Chondrocyte (in vitro differentiated cells): ENCODE measurements around the gene JADE1. TPM values are rescaled to one million over a fixed set of nuclear protein-coding genes. Genes with fewer than 3 reads are reported as not detected.

Source experiments
- DNase-seq: peaks from one replicate; pipeline ENCODE4 v3.0.0; 2021; ENCODE audit warnings: mixed read lengths, low spot score
- H3K27ac Mint-ChIP-seq: one replicate; pipeline ENCODE4 v1.8.0; 2021; ENCODE audit warnings: mild to moderate bottlenecking, moderate library complexity, mixed read lengths; ENCODE audit not compliant: unreplicated experiment
- H3K27me3 Mint-ChIP-seq: 2 replicates; pipeline ENCODE4 v1.8.0; 2021; ENCODE audit warnings: low read depth, mixed read lengths
- H3K36me3 Mint-ChIP-seq: 2 replicates; pipeline ENCODE4 v1.8.0; 2021; ENCODE audit warnings: low read depth, mixed read lengths
- H3K4me1 Mint-ChIP-seq: 2 replicates; pipeline ENCODE4 v1.8.0; 2021; ENCODE audit warnings: low read depth, mild to moderate bottlenecking, mixed read lengths
- H3K4me3 Mint-ChIP-seq: one replicate; pipeline ENCODE4 v1.8.0; 2021; ENCODE audit warnings: mild to moderate bottlenecking, moderate library complexity, mixed read lengths; ENCODE audit not compliant: unreplicated experiment
- H3K9me3 Mint-ChIP-seq: 2 replicates; pipeline ENCODE4 v1.8.0; 2021; ENCODE audit warnings: low read depth, mixed read lengths
- CTCF ChIP-seq: fragments of 200-600 bp; sonication (generic); IDR thresholded peaks from 2 replicates; pipeline ENCODE4 v1.5.0; 2021; ENCODE audit warnings: antibody characterized with exemption, mild to moderate bottlenecking, moderate library complexity
- total RNA-seq: library from RNA; stranded (reverse); gene quantifications from 3 replicates; pipeline ENCODE4 v1.2.1, GENCODE V29; 2021

JADE1 gene
- total RNA-seq, 1 donor from 2014 or later: 34.0 TPM

DNA sequence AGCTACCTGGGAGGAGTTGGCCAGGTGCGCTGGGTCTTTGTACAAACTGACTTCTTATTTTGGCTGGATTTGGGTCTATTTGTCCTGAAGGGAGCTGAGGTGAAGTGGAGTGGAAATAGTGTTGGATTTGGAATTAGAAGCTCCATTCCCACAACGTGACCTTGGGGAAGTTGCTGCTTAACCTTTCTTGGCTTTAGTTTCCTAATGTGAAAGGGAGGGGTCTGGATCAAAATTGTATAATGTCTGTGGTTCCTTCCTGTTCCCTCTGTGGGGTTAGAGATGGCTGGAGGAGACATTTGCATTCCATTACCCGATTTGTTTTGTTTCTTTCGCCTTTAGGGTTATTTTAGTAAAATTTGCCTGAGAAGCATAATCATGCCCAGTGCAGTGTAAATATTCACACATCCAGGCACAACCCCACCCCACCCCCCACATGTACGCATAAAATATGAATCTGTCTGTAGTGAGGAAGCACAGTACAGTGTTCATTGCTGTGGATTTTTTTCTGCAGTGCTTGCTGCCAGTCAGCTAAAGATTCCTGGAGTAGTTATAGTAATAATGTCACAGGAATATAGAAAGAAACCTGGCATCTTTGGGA, 21.5 kb downstream of the JADE1 start:
- Mint-ChIP-seq H3K36me3 (peaks cover 5% of the 10 kb centered on the region), H3K9me3 (peaks cover 2% of the 10 kb centered on the region), H3K27me3 (no peaks in the 10 kb centered on the region), H3K4me1 (peaks cover 58% of the 10 kb centered on the region), H3K4me3 (peak overlapping the region; percentile 44), H3K27ac (peak overlapping the region; percentile 86)
- no peak for TF ChIP-seq CTCF
- DNase-seq: no peak

GRCh38 chr4:128831531-128832242, 22.2 kb downstream of the JADE1 start:
- no peak for DNase-seq
- Mint-ChIP-seq H3K27me3 (no peaks in the 10 kb centered on the region), H3K9me3 (peaks cover 2% of the 10 kb centered on the region), H3K4me3 (peak overlapping the region; percentile 44), H3K4me1 (peaks cover 53% of the 10 kb centered on the region), H3K36me3 (peaks cover 5% of the 10 kb centered on the region), H3K27ac (peak overlapping the region; percentile 86)
- no peak for TF ChIP-seq CTCF

- no peak for TF ChIP-seq CTCF
- Mint-ChIP-seq H3K9me3 (peaks cover 2% of the 10 kb centered on the region), H3K4me1 (peaks cover 47% of the 10 kb centered on the region), H3K27me3 (no peaks in the 10 kb centered on the region), H3K36me3 (peaks cover 5% of the 10 kb centered on the region), H3K27ac (peak overlapping the region; percentile 86), H3K4me3 (no peak overlapping the region)
- DNase-seq: no peak
Measured at GRCh38 chr4:128832243-128832625, 22.7 kb downstream of the JADE1 start.

GRCh38 chr4:128835498-128836222, 26.2 kb downstream of the JADE1 start:
- no peak for DNase-seq
- H3K4me1 Mint-ChIP-seq: peaks cover 50% of the 10 kb centered on the region
- no peak overlapping the region for H3K27ac Mint-ChIP-seq
- no peak overlapping the region for H3K4me3 Mint-ChIP-seq
- H3K36me3 Mint-ChIP-seq: peaks cover 3% of the 10 kb centered on the region
- no peak for TF ChIP-seq CTCF
- H3K9me3 Mint-ChIP-seq: no peaks in the 10 kb centered on the region
- H3K27me3 Mint-ChIP-seq: no peaks in the 10 kb centered on the region

- Mint-ChIP-seq H3K9me3 (no peaks in the 10 kb centered on the region), H3K27ac (no peak overlapping the region), H3K4me3 (no peak overlapping the region), H3K27me3 (no peaks in the 10 kb centered on the region), H3K4me1 (peaks cover 44% of the 10 kb centered on the region), H3K36me3 (peaks cover 3% of the 10 kb centered on the region)
- no peak for DNase-seq
- no peak for TF ChIP-seq CTCF
Measured at GRCh38 chr4:128837198-128837597, 27.7 kb downstream of the JADE1 start.
